GM19324 (cell line): ENCODE data around the gene DCAF6.

ENCODE experiments used
- ATAC-seq: cut with Tn5 transposase; IDR thresholded peaks from one replicate; pipeline ENCODE4 v1.9.1; 2021; ENCODE audit warnings: mild to moderate bottlenecking, moderate library complexity; ENCODE audit not compliant: unreplicated experiment, low FRiP score

The DCAF6 gene

GRCh38 chr1:168081373-168082007 lies 145.0 kb downstream of the DCAF6 start:
- no peak for ATAC-seq

DNA sequence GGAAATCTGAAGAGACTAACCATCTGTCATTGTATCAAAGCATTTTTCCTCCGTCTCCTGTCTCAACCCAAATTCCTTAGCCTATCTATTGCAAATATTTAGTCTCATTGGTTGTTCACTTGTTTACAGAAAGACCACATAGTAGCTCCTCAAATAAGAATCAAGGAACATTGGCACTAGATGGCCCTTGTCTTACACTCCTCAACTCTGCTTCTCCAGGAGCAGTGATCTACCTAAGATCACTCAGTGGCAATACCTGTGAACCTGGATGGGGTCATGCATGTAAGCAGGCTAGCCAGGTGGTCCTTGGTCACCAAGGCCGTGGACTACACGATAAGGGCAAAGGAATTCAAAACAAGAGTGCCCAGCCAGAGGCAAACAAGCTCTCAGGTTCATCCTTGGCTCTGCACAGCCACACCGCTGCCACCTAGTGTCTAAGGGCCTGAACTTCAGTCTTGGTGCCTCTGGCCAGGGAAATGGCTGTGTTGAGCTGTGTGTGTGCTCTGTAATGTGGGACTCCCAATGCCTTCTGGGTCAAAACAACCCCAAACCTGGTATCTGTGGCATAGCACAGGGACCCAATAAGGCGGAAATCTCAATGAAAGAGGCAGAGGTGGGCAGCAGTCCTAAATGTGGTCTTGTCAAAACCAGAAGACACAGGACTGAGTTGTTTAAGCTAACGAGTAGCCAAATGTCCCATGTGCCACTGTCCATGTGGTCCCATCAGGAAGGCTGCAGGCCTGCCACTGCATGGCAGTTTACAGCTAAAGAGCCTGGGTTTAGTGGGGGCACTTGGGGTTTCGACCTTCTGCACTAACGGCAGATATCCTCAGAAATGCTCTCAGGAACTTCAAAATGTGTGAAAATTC lies 145.8 kb downstream of the DCAF6 start:
- ATAC-seq, result peak; percentile 69

GRCh38 chr1:168083456-168084325 lies 147.2 kb downstream of the DCAF6 start:
- ATAC-seq, result no peak

- no peak for ATAC-seq
These were observed 148.1 kb downstream of the DCAF6 start for GRCh38 chr1:168084396-168085231.

- ATAC-seq, result no peak
These were observed 149.0 kb downstream of the DCAF6 start for GRCh38 chr1:168085401-168085872.

GRCh38 chr1:168086438-168086837 lies 150.0 kb downstream of the DCAF6 start:
- ATAC-seq, result no peak

DNA sequence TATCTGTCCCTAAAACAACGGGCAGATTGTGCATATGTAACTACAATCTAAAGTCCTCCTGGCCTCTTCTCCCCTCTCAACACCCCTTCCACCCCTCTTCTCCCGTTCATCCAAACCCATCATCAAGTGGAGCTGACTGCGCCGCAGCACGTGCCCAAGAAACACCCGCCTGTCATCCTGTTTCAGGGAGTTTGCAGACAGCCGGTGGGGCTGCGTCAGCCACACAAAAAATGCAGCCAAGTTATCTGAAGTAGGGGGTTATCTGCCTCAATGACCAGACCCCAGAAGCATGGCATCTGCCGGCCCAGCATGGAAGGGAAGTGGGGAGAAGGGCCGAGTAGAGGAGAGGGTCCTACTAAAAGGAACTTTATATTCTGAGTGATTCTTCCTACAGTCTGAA lies 151.2 kb downstream of the DCAF6 start:
- no peak for ATAC-seq

DNA sequence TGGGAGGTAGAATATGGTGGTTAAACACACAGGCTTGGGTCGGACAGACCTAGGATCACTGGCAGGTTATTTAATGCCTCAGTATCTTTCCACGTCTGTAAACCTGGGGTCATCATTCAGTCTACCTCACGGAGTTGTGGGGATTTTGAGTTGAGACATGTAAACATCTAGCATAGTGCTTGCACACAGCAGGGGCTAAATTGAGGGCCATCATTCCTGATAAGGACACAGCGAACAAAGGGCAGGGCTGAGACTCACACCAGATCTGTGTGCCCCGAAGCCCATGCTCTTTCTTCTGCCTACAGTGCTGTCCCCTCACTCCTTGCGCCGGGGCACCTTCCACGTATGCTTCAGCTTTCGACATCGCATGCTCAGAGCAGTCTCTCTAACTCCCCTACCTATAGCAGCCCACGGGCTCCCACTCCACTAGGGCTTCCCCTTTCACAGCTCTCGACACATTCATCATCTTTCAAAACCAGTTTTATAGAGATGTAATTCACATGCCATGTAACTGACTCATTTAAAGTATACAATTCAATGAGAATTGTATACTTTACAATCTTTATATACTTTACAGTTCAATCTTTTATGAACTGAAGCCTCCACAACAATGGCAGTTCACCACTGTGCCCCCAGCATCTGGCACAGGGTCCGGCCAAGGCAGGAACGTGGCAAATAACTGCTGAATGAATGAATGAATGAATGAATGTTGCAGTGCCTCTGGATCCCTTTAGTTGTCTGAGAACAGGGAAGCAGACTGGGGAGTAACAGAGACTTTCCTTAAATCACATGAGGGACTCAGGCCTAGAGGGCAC lies 152.2 kb downstream of the DCAF6 start:
- no peak for ATAC-seq

DNA sequence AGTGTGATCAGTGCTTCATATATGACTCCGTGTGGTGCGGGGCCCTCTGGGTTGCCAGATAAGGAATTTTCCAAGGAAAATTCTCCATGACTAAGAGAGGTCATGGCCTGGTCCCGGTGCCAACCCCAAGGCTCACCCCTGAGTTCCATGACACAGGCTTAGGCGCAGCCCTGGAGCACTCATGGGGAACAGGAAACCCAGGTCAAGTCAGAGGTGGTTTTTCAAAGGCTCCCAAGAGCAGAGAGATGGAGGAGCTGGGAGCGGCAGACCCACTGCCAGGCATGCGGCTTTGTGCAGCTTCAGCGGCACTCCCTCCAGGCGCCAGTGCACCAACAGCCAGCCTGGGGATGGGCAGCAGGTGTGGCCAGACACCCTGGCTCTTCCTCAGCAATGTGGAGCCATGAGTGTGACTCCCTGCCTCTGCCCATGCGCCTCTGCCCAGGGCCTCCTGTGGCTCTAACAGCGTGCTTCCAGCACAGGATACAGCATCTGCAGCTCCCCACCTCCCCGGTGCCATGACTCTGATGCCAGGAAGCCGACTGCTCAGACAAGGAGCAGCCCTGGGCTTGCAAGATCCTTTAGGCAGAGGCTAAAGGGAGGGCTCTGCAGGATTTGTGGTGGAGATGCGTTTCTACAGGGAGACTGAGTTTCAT lies 153.0 kb downstream of the DCAF6 start:
- no peak for ATAC-seq

- ATAC-seq, result no peak
These were observed 153.5 kb downstream of the DCAF6 start for GRCh38 chr1:168089979-168090337.

DNA sequence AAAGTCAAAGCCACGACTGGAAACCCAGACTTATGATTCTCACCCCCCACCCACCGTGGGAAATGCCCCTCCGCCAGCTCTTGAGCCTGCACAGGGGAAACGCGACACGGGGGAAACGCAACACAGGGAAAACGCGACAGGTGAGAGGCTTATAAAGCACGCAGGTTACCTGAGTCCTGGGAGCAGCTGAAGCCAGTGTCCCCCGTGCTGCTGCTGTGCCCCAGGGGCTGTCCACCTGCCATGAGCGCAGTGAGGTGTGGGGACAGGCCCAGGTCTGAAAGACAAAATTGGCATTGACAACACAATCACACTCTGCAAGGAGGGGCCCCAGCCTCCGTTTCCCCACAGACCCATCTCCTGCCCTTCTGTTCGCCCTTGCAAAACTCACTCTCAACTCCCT lies 153.9 kb downstream of the DCAF6 start:
- ATAC-seq, result no peak

DNA sequence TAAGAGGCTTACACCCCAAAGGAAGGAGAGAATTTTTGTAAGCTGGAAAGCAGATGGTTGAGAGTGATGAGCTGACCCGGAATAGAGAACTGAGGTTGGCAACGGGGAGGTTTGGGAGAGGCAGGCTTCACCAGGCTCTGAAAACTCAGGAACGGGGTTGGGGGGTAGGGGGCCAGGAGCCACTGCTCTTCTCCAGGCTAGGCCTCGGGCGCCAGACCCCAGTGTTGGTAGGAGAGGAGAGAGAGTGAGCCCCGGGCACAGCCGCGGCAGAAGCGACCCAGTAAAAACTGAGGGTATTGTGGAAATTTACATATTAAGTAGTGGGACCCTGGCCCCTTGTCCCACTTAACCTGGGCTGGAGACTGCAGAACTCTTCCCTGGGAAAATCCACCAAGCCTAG lies 154.6 kb downstream of the DCAF6 start:
- ATAC-seq, result no peak

- ATAC-seq, result no peak
These were observed 155.5 kb downstream of the DCAF6 start for GRCh38 chr1:168091720-168092550.

DNA sequence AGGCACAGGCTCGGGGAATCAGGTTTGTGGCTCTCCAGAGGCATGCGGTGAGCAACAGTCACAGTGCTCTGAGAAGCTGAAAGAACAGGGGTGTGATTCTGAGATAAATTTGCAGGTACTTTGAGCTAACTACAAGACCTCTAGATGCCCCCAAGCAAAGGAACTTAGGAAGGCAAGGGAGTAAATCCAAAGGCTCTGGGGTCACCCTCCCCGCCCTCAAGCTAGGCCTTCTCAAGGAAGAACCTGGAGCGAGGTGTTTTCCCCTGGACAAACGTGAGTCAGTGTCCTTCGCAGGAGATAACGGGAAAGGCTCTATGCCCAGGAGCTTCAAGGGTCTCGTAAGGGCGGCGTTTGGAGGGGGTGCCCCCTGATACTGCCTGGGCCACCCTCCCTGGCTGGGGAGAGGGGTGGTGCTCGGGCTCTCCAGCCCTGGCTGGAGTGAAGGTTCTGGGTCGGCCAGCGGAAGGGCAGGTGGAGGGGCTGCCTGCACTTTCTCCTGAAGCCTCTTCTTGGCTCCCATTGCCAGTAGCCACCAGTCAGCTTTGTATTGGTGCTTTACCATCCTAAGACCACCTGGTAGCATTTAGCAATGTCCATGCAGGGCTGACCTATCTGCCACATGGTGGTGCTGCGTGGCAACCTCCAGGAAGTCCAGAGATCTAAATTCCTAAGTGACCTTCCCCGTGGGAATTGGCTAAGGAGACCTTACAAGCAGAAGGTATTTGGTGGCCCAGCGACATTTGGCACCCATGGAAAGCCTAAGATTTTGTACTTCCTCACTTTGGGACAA lies 156.3 kb downstream of the DCAF6 start:
- ATAC-seq, result no peak

DNA sequence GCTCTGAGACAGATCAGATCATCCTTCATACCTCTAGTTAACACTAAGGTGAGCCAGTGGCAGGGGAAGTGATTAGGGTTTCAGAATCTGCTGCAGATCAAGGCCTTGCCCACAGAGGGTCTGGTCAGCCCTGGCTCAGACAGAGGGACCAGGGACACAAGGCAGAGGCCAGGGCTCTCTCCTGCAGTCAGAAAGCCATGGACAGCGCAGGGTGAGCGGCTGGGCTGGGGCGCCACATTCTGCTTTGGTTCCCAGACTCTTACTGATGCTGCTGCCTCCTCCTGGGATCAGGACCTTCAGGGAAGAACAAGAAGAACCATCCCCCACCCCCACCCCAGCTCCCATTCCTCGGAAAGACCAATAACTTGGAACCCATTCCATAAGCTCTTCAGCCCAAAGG lies 157.1 kb downstream of the DCAF6 start:
- no peak for ATAC-seq

- ATAC-seq, result no peak
These were observed 159.0 kb downstream of the DCAF6 start for GRCh38 chr1:168095476-168095875.
